Uterus (tissue), 4 donors: ENCODE results near the gene SHB. TPM values are rescaled to one million over a fixed set of nuclear protein-coding genes. Genes with fewer than 3 reads are reported as not detected.
A peak's percentile ranks its signal among the peaks of the same experiment; 100 is the strongest.
"Not testable (repeated sequence)": the region's sequence is repeated elsewhere in the genome, so short reads cannot be mapped to it uniquely, and the experiment has no call there.

Source experiments
- DNase-seq, 2 donors: peaks; one replicate each; pipeline ENCODE4 v3.0.0-alpha.2; 2019 to 2020
- H3K27ac ChIP-seq, 2 donors: fragments of 200-600 bp; sonication (generic); 1 replicate in 1 of 2; 2 replicates in 1 of 2; pipeline ENCODE4 v1.5.1; 2016 to 2018
- H3K27me3 ChIP-seq, 2 donors: fragments of 200-600 bp; sonication (generic); one replicate each; pipeline ENCODE4 v1.5.1; 2018 to 2019; ENCODE audit warnings: control low read depth in 1 of 2
- H3K36me3 ChIP-seq, 2 donors: fragments of 200-600 bp; sonication (generic); one replicate each; pipeline ENCODE4 v1.5.1; 2019; ENCODE audit warnings: control low read depth in 1 of 2
- H3K4me1 ChIP-seq, 2 donors: fragments of 200-600 bp; sonication (generic); one replicate each; pipeline ENCODE4 v1.5.1; 2018 to 2019; ENCODE audit warnings: control low read depth in 1 of 2
- H3K4me3 ChIP-seq, 2 donors: fragments of 200-600 bp; sonication (generic); 1 replicate in 1 of 2; 2 replicates in 1 of 2; pipeline ENCODE4 v1.5.1; 2018 to 2019; ENCODE audit warnings: mild to moderate bottlenecking in 1 of 2
- H3K9me3 ChIP-seq, 2 donors: fragments of 200-600 bp; sonication (generic); one replicate each; pipeline ENCODE4 v1.5.1; 2019; ENCODE audit warnings: control low read depth in 1 of 2
- POLR2A ChIP-seq, 2 donors: fragments of 450-650 bp; IDR thresholded peaks; one replicate each; pipeline ENCODE4 v1.6.1; 2016; ENCODE audit warnings: antibody characterized with exemption in 2 of 2, mild to moderate bottlenecking in 1 of 2, moderate library complexity in 1 of 2
- intact Hi-C: fragments of 100-400 bp; cut with DNase I; formaldehyde crosslinking; loops from one replicate; pipeline ENCODE4 v1.15.1; 2023; ENCODE audit warnings: low total_unique reads
- total RNA-seq, 4 donors: library from RNA; depleted of rRNA in 3 of 4; stranded (reverse); fragments of >200 nt in 3 of 4; gene quantifications; one replicate each; pipeline versions ENCODE4 v1.1.0 to v1.2.4, GENCODE V29; 2014 to 2023
- TF ChIP-seq, protein P1 (sequence below), 4 experiments: fragments of 200-600 bp in 2 of 4; fragments of 450-650 bp in 2 of 4; sonication (generic) in 2 of 4; IDR thresholded peaks; one replicate each; pipeline ENCODE4 v1.5.1; 2016 to 2019; ENCODE audit warnings: antibody characterized with exemption in 4 of 4, mild to moderate bottlenecking in 2 of 4, moderate library complexity in 1 of 4
- donor health status: DM: yes; HTN: yes; CAD: no.

The SHB gene
- total RNA-seq, 4 donors from 2014 or later = 3.5 to 19.6 (median 7.3) TPM

DNA sequence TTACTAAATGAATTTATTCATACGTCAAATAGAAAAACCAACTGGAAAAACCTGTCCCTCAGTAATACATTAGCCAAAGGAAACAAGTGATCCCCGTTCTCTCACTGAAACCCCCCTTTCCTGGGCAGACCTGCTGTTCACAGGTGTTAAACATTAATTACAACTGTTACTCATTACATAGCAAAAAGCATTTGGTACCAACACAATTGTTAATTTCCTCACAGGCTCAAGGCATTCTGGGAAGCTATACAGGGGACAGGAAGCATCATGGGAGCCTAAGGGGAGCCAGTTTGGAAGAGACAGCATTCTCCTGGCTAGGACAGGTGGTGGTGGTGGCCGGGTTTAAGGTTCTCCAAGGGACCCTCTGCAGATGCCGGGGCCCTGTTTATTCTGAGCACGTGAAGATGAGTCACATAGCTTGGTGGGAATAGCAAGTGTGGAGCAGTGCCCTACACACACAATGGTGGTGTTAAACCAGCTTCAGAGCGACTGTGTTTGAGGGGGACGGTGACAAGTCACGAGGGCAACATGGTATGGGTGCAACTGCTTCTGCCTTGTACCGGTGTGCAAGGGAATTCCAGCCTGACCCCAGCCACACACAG, 102.5 kb downstream of the SHB start:
- no peak overlapping the region for H3K27ac ChIP-seq
- intact Hi-C loops = no loop called here
- no peaks in the 10 kb centered on the region for H3K27me3 ChIP-seq
- TF ChIP-seq, protein P1, sequence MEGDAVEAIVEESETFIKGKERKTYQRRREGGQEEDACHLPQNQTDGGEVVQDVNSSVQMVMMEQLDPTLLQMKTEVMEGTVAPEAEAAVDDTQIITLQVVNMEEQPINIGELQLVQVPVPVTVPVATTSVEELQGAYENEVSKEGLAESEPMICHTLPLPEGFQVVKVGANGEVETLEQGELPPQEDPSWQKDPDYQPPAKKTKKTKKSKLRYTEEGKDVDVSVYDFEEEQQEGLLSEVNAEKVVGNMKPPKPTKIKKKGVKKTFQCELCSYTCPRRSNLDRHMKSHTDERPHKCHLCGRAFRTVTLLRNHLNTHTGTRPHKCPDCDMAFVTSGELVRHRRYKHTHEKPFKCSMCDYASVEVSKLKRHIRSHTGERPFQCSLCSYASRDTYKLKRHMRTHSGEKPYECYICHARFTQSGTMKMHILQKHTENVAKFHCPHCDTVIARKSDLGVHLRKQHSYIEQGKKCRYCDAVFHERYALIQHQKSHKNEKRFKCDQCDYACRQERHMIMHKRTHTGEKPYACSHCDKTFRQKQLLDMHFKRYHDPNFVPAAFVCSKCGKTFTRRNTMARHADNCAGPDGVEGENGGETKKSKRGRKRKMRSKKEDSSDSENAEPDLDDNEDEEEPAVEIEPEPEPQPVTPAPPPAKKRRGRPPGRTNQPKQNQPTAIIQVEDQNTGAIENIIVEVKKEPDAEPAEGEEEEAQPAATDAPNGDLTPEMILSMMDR (IDR thresholded peaks at IDR 0.05) = no peak
- TF ChIP-seq POLR2A (IDR thresholded peaks at IDR 0.05) = no peak
- H3K4me1 ChIP-seq = no peaks in the 10 kb centered on the region
- H3K4me3 ChIP-seq = no peak overlapping the region
- H3K9me3 ChIP-seq = no peaks in the 10 kb centered on the region
- DNase-seq = no peak
- no peaks in the 10 kb centered on the region for H3K36me3 ChIP-seq

DNA sequence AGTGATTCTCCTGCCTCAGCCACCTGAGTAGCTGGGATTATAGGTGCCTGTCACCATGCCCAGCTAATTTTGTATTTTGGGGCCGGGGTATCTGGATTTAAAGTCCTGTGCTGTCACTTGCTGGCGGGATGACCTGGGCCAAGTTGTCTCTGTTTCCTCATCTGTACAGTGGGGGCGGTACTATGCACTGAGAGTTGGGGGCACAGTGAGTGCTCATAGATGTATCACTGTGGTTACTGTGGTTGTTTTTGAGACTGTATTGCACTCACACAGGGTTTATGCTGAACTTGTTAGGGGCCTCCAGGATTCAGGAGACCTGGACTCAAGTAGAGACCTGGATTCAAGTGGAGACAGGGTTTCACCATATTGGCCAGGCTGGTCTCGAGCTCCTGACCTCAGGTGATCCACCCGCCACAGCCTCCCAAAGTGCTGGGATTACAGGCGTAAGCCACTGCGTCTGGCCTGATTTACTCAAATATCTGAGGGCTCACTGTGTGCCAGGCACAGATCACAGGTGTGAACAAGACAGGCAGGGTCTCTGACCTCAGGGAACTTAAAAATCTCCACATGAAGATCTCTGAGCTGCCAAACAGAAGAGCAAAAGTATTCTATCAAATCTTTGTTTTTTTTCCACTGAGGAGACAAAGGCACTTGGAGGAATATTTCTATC, 103.2 kb downstream of the SHB start:
- H3K4me1 ChIP-seq, DNase-seq, H3K4me3 ChIP-seq, H3K27me3 ChIP-seq, H3K27ac ChIP-seq, intact Hi-C loops, H3K36me3 ChIP-seq, H3K9me3 ChIP-seq: not testable (repeated sequence)

DNA sequence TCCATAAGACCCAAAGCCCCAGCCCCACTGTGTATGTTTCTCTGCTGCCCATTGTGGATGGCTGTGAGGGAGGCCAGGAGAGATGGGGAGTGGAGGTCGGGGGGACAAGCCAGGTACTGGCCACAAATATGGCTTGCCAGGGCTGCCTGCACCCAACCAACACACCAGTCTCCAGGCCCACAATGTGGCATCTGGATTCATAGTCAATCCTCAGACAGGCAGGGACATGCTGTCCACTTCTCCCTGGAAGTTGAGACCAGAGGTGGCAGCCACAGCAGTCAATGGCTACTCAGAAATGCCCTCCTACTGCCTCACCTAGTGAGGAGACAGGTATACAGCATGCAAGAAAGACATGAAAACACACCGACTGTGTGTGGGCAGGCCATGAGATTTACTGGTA, 103.9 kb downstream of the SHB start:
- H3K36me3 ChIP-seq = no peaks in the 10 kb centered on the region
- intact Hi-C loops = no loop called here
- H3K27ac ChIP-seq = no peak overlapping the region
- TF ChIP-seq, protein P1 (IDR thresholded peaks at IDR 0.05) = no peak
- no peak for TF ChIP-seq POLR2A (IDR thresholded peaks at IDR 0.05)
- H3K9me3 ChIP-seq = no peaks in the 10 kb centered on the region
- H3K27me3 ChIP-seq = no peaks in the 10 kb centered on the region
- H3K4me3 ChIP-seq = no peak overlapping the region
- no peak for DNase-seq
- H3K4me1 ChIP-seq = no peaks in the 10 kb centered on the region

DNA sequence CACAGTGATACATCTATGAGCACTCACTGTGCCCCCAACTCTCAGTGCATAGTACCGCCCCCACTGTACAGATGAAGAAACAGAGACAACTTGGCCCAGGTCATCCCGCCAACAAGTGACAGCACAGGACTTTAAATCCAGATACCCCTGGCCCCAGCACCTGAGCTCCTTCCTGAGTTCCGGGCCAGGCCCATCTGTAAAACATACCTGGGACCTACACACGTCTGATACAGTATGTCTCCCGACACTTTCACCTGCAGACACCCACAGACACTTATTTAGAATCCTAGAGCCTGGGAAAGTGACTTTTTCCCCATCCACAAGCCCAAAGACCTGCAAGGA, 104.3 kb downstream of the SHB start:
- Histone ChIP-seq H3K27me3 (no peaks in the 10 kb centered on the region), H3K36me3 (no peaks in the 10 kb centered on the region), H3K4me1 (no peaks in the 10 kb centered on the region), H3K27ac (no peak overlapping the region), H3K4me3 (no peak overlapping the region), H3K9me3 (no peaks in the 10 kb centered on the region)
- TF ChIP-seq POLR2A (IDR thresholded peaks at IDR 0.05) = no peak
- TF ChIP-seq, protein P1 (IDR thresholded peaks at IDR 0.05) = no peak
- intact Hi-C loops = no loop called here
- no peak for DNase-seq

DNA sequence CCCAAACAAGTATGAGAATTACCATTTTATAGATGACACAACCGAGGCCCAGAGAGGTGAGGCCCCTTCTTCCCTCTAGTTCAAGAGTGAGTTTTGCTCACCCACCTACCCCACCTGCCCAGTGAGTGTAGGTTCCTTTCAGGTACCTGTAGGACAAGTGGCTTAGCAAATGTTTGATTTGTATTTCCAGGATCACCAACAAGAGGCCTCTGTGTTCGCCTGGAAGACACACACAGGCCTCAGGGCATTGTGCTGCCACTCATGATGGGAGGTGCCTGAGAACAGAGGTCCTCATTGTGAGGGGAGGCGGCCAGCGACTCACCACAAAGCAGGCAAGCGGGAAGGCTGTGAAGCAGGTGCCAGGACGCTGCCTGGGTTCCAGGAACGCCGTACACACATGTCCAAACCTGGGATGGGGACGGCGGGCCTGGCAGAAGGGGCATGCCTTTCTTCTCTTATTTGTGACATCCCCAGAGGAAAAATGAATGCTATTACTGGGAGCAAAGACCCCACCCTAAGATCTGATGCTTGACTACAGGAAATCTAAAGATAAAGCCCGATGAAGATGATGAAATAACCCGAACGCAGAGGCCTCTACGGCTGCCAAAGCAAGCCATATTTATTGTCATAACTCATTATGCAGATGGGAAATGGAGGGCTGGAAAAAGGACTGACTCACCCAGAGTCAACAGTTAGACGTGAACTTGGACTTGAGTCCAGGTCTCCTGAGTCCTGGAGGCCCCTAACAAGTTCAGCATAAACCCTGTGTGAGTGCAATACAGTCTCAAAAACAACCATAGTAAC, 104.9 kb downstream of the SHB start:
- peak in 1 of 2 donors; percentile 30 for DNase-seq
- Histone ChIP-seq H3K4me3 (no peak overlapping the region), H3K4me1 (no peaks in the 10 kb centered on the region), H3K9me3 (no peaks in the 10 kb centered on the region), H3K27me3 (no peaks in the 10 kb centered on the region), H3K36me3 (no peaks in the 10 kb centered on the region), H3K27ac (peak overlapping the region in 1 of 2 donors; percentile 22)
- TF ChIP-seq, protein P1 (IDR thresholded peaks at IDR 0.05) = no peak
- no peak for TF ChIP-seq POLR2A (IDR thresholded peaks at IDR 0.05)
- intact Hi-C loops = no loop called here
